Muscle layer of colon (tissue), 2 donors: ENCODE results near the gene PRDM11.

Experiments used
- H3K27ac ChIP-seq: one replicate; pipeline ENCODE4 v1.7.0; 2013; ENCODE audit warnings: low read depth, mild to moderate bottlenecking, low read length, moderate library complexity
- H3K27me3 ChIP-seq, 2 donors: one replicate each; pipeline ENCODE4 v1.7.0; 2013; ENCODE audit warnings: low read length in 2 of 2, mild to moderate bottlenecking in 2 of 2; ENCODE audit not compliant: insufficient read depth in 2 of 2, control insufficient read depth in 1 of 2
- H3K36me3 ChIP-seq: one replicate; pipeline ENCODE4 v1.7.0; 2013; ENCODE audit warnings: mild to moderate bottlenecking, low read length; ENCODE audit not compliant: insufficient read depth
- H3K4me1 ChIP-seq: one replicate; pipeline ENCODE4 v1.7.0; 2013; ENCODE audit warnings: mild to moderate bottlenecking, low read length; ENCODE audit not compliant: insufficient read depth
- H3K4me3 ChIP-seq, 2 donors: one replicate each; pipeline ENCODE4 v1.7.0; 2013; ENCODE audit warnings: low read length in 2 of 2, low read depth in 1 of 2, mild to moderate bottlenecking in 1 of 2, moderate library complexity in 1 of 2
- H3K9ac ChIP-seq: one replicate; pipeline ENCODE4 v1.7.0; 2013; ENCODE audit warnings: low read length
- H3K9me3 ChIP-seq: one replicate; pipeline ENCODE4 v1.7.0; 2013; ENCODE audit warnings: mild to moderate bottlenecking, low read length
- donor health status: abdominal sarcoma.
- donor health status: Adenocarcinoma of cecum.

Gene PRDM11

GRCh38 chr11:45264839-45265515, 118.5 kb downstream of the PRDM11 start:
- Histone ChIP-seq H3K27ac (no peak overlapping the region), H3K9me3 (no peaks in the 10 kb centered on the region), H3K9ac (no peak overlapping the region), H3K4me1 (no peaks in the 10 kb centered on the region), H3K27me3 (peaks cover 0 to 8% of the 10 kb centered on the region in 2 donors), H3K4me3 (no peak overlapping the region), H3K36me3 (no peaks in the 10 kb centered on the region)

- Histone ChIP-seq H3K27ac (no peak overlapping the region), H3K27me3 (peaks cover 0 to 8% of the 10 kb centered on the region in 2 donors)
Measured at GRCh38 chr11:45265969-45266675, 119.7 kb downstream of the PRDM11 start.

GRCh38 chr11:45266676-45267020, 120.2 kb downstream of the PRDM11 start:
- H3K9me3 ChIP-seq, result no peaks in the 10 kb centered on the region
- no peaks in the 10 kb centered on the region for H3K36me3 ChIP-seq
- no peak overlapping the region for H3K9ac ChIP-seq
- no peaks in the 10 kb centered on the region for H3K4me1 ChIP-seq
- no peak overlapping the region for H3K27ac ChIP-seq
- H3K27me3 ChIP-seq, result peaks cover 0 to 8% of the 10 kb centered on the region in 2 donors
- no peak overlapping the region for H3K4me3 ChIP-seq

More at GRCh38 chr11:45265969-45266675, 119.7 kb downstream of the PRDM11 start:
- H3K4me3 ChIP-seq, result no peak overlapping the region
- no peak overlapping the region for H3K9ac ChIP-seq
- H3K9me3 ChIP-seq, result no peaks in the 10 kb centered on the region
- no peaks in the 10 kb centered on the region for H3K36me3 ChIP-seq
- no peaks in the 10 kb centered on the region for H3K4me1 ChIP-seq

- H3K27ac ChIP-seq, result no peak overlapping the region
- H3K4me1 ChIP-seq, result no peaks in the 10 kb centered on the region
- H3K27me3 ChIP-seq, result peaks cover 0 to 8% of the 10 kb centered on the region in 2 donors
- no peak overlapping the region for H3K9ac ChIP-seq
- no peak overlapping the region for H3K4me3 ChIP-seq
- no peaks in the 10 kb centered on the region for H3K36me3 ChIP-seq
- H3K9me3 ChIP-seq, result no peaks in the 10 kb centered on the region
Measured at GRCh38 chr11:45267052-45267451, 120.6 kb downstream of the PRDM11 start.

GRCh38 chr11:45267652-45268299, 121.3 kb downstream of the PRDM11 start:
- H3K9ac ChIP-seq, result no peak overlapping the region
- H3K27ac ChIP-seq, result no peak overlapping the region
- no peaks in the 10 kb centered on the region for H3K4me1 ChIP-seq
- no peaks in the 10 kb centered on the region for H3K36me3 ChIP-seq
- H3K4me3 ChIP-seq, result no peak overlapping the region
- peaks cover 0 to 8% of the 10 kb centered on the region in 2 donors for H3K27me3 ChIP-seq
- no peaks in the 10 kb centered on the region for H3K9me3 ChIP-seq

- no peaks in the 10 kb centered on the region for H3K9me3 ChIP-seq
- H3K9ac ChIP-seq, result no peak overlapping the region
- H3K27ac ChIP-seq, result no peak overlapping the region
- peaks cover 0 to 8% of the 10 kb centered on the region in 2 donors for H3K27me3 ChIP-seq
- no peaks in the 10 kb centered on the region for H3K36me3 ChIP-seq
- no peak overlapping the region for H3K4me3 ChIP-seq
- no peaks in the 10 kb centered on the region for H3K4me1 ChIP-seq
Measured at GRCh38 chr11:45269678-45270077, 123.2 kb downstream of the PRDM11 start.

GRCh38 chr11:45270946-45271716, 124.7 kb downstream of the PRDM11 start:
- no peaks in the 10 kb centered on the region for H3K36me3 ChIP-seq
- H3K9ac ChIP-seq, result no peak overlapping the region
- no peaks in the 10 kb centered on the region for H3K4me1 ChIP-seq
- H3K4me3 ChIP-seq, result no peak overlapping the region
- peaks cover 0 to 8% of the 10 kb centered on the region in 2 donors for H3K27me3 ChIP-seq
- no peaks in the 10 kb centered on the region for H3K9me3 ChIP-seq
- no peak overlapping the region for H3K27ac ChIP-seq

- Histone ChIP-seq H3K9me3 (no peaks in the 10 kb centered on the region), H3K9ac (no peak overlapping the region), H3K4me3 (no peak overlapping the region), H3K27ac (no peak overlapping the region), H3K4me1 (no peaks in the 10 kb centered on the region), H3K27me3 (no peaks in the 10 kb centered on the region), H3K36me3 (no peaks in the 10 kb centered on the region)
Measured at GRCh38 chr11:45272701-45273100, 126.3 kb downstream of the PRDM11 start.

GRCh38 chr11:45273509-45273908, 127.1 kb downstream of the PRDM11 start:
- Histone ChIP-seq H3K36me3 (no peaks in the 10 kb centered on the region), H3K27me3 (no peaks in the 10 kb centered on the region), H3K9me3 (no peaks in the 10 kb centered on the region), H3K27ac (no peak overlapping the region), H3K9ac (no peak overlapping the region), H3K4me3 (no peak overlapping the region), H3K4me1 (no peaks in the 10 kb centered on the region)

GRCh38 chr11:45274206-45274605, 127.8 kb downstream of the PRDM11 start:
- no peaks in the 10 kb centered on the region for H3K27me3 ChIP-seq
- no peaks in the 10 kb centered on the region for H3K9me3 ChIP-seq

GRCh38 chr11:45275828-45276227, 129.4 kb downstream of the PRDM11 start:
- no peak overlapping the region for H3K9ac ChIP-seq
- no peaks in the 10 kb centered on the region for H3K9me3 ChIP-seq
- H3K27ac ChIP-seq, result no peak overlapping the region
- no peaks in the 10 kb centered on the region for H3K36me3 ChIP-seq
- no peaks in the 10 kb centered on the region for H3K4me1 ChIP-seq
- no peaks in the 10 kb centered on the region for H3K27me3 ChIP-seq
- H3K4me3 ChIP-seq, result no peak overlapping the region

More at GRCh38 chr11:45274206-45274605, 127.8 kb downstream of the PRDM11 start:
- no peaks in the 10 kb centered on the region for H3K36me3 ChIP-seq
- H3K27ac ChIP-seq, result no peak overlapping the region
- no peak overlapping the region for H3K9ac ChIP-seq
- no peak overlapping the region for H3K4me3 ChIP-seq
- H3K4me1 ChIP-seq, result no peaks in the 10 kb centered on the region
